Vagina (tissue), 2 donors: ENCODE data around the gene AK4. TPM values are rescaled to one million over a fixed set of nuclear protein-coding genes. Genes with fewer than 3 reads are reported as not detected.

Source experiments
- DNase-seq, 2 donors: peaks; one replicate each; pipeline ENCODE4 v3.0.0-alpha.2; 2017; ENCODE audit errors: extremely low spot score in 2 of 2
- H3K27ac ChIP-seq: fragments of 200-600 bp; sonication (generic); one replicate; pipeline ENCODE4 v1.5.1; 2019
- H3K27me3 ChIP-seq: fragments of 200-600 bp; sonication (generic); one replicate; pipeline ENCODE4 v1.5.1; 2019
- H3K36me3 ChIP-seq, 2 donors: fragments of 200-600 bp; sonication (generic); one replicate each; pipeline ENCODE4 v1.5.1; 2017 to 2019
- H3K4me1 ChIP-seq: fragments of 200-600 bp; sonication (generic); one replicate; pipeline ENCODE4 v1.5.1; 2019
- H3K4me3 ChIP-seq, 2 donors: fragments of 200-600 bp; sonication (generic); 1 replicate in 1 of 2; 2 replicates in 1 of 2; pipeline ENCODE4 v1.5.1; 2016 to 2019
- H3K9me3 ChIP-seq: fragments of 200-600 bp; sonication (generic); one replicate; pipeline ENCODE4 v1.5.1; 2019
- CTCF ChIP-seq, 3 experiments: fragments of 450-650 bp in 2 of 3; fragments of 200-600 bp in 1 of 3; sonication (generic) in 1 of 3; IDR thresholded peaks; one replicate each; pipeline ENCODE4 v1.5.1; 2017 to 2019; ENCODE audit warnings: antibody characterized with exemption in 3 of 3, mild to moderate bottlenecking in 2 of 3, moderate library complexity in 2 of 3
- POLR2A ChIP-seq, 2 donors: fragments of 450-650 bp; IDR thresholded peaks; one replicate each; pipeline ENCODE4 v1.6.1; 2017; ENCODE audit warnings: antibody characterized with exemption in 2 of 2, mild to moderate bottlenecking in 2 of 2, moderate library complexity in 2 of 2
- POLR2AphosphoS5 ChIP-seq, 2 donors: sonication (generic); formaldehyde crosslinking; IDR thresholded peaks; one replicate each; pipeline ENCODE4 v1.9.0; 2017; ENCODE audit warnings: antibody characterized with exemption in 2 of 2, mild to moderate bottlenecking in 2 of 2, low read depth in 1 of 2; ENCODE audit not compliant: insufficient read depth in 1 of 2
- intact Hi-C: fragments of 100-400 bp; cut with DNase I; formaldehyde crosslinking; loops from one replicate; pipeline ENCODE4 v1.15.1; 2023
- total RNA-seq: library from RNA; depleted of rRNA; stranded (reverse); fragments of >200 nt; gene quantifications from one replicate; pipeline ENCODE4 v1.2.3, GENCODE V29; 2016

The AK4 gene
- total RNA-seq, 1 donor from 2014 or later, result 22.1 TPM

DNA sequence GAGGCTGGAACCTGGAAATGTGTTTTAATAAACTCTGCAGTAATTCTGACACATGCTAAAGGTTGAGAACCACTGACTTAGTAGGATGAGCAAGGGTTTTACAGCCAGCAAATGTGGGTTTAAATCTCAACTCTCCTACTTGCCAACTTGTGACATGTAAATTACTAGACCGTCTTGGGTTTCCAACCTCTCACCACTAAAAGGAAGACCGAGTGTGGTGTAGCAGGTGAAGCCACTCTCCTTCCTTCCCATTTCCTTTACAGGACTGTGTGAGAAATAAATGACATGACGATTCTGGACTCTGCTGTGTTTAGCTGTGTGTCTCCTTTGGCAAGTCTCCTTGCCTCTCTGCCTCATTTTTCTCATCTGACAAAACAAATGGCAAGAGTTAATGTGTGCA is 111.8 kb downstream of the AK4 start:
- Histone ChIP-seq H3K27me3 (no peaks in the 10 kb centered on the region), H3K9me3 (no peaks in the 10 kb centered on the region), H3K36me3 (no peaks in the 10 kb centered on the region), H3K4me3 (no peak overlapping the region), H3K27ac (no peak overlapping the region), H3K4me1 (peaks cover 17% of the 10 kb centered on the region)
- TF ChIP-seq CTCF (IDR thresholded peaks at IDR 0.05) (no peak), POLR2A (IDR thresholded peaks at IDR 0.05) (no peak), POLR2AphosphoS5 (IDR thresholded peaks at IDR 0.05; ENCODE audit: insufficient read depth in 1 of 2, low read depth in 1 of 2) (no peak)
- no peak for DNase-seq
- intact Hi-C loops, result no loop called here

DNA sequence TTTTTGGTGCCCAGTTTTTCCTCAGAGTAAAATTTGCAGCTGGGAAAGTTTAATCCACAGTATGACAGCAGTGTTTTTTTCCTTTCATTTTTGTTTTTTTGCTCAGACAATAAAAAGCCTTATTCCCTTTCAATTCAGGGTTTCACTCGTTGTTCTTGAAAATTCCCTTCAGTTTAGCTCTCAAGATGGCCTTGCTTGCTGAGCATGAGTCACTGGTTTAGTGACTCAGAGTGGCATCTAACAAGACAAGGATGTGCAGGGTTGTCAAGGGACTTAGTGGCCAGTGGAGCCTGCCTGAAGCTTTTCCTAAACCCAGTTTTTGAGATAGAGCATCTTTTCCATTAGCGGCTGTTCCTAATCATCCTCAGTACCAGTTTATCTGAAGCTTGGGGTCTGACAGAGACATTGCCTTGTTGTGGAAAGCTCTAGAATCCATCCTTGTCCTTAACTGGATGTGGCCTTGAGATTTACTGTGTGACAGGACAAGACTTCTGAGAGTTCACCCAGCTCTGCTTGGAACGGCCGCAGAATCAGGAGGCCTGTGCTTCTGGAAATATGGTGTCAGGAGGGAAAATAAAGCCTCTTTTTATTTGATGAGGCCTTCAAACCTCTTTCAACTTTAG is 113.0 kb downstream of the AK4 start:
- no peaks in the 10 kb centered on the region for H3K9me3 ChIP-seq
- H3K27ac ChIP-seq, result no peak overlapping the region
- TF ChIP-seq POLR2AphosphoS5 (IDR thresholded peaks at IDR 0.05; ENCODE audit: insufficient read depth in 1 of 2, low read depth in 1 of 2) (no peak), CTCF (IDR thresholded peaks at IDR 0.05) (no peak), POLR2A (IDR thresholded peaks at IDR 0.05) (no peak)
- intact Hi-C loops, result no loop called here
- H3K4me1 ChIP-seq, result peaks cover 16% of the 10 kb centered on the region
- no peaks in the 10 kb centered on the region for H3K36me3 ChIP-seq
- H3K4me3 ChIP-seq, result no peak overlapping the region
- H3K27me3 ChIP-seq, result no peaks in the 10 kb centered on the region
- DNase-seq, result no peak

DNA sequence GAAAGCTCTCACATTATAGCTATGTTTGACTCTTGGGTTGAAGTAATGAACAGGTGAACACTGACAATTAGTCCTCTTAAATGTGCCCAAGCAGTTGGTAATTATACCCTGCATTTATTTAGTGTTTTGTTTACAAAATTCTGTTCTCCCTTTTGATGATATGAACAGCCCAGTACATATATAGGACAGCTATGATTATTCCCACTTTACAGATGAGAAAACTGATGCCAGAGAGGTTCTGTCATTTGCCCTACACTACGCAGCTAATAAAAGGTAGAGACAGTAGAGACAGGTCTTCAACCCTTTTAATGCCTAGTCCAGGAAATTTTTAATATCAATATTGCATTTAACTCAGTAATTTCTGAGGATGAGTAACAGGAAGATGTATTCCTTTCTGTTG is 115.3 kb downstream of the AK4 start:
- TF ChIP-seq CTCF (IDR thresholded peaks at IDR 0.05) (no peak), POLR2AphosphoS5 (IDR thresholded peaks at IDR 0.05; ENCODE audit: insufficient read depth in 1 of 2, low read depth in 1 of 2) (no peak), POLR2A (IDR thresholded peaks at IDR 0.05) (no peak)
- H3K27me3 ChIP-seq, result no peaks in the 10 kb centered on the region
- peaks cover 18% of the 10 kb centered on the region for H3K4me1 ChIP-seq
- H3K27ac ChIP-seq, result no peak overlapping the region
- no peaks in the 10 kb centered on the region for H3K36me3 ChIP-seq
- DNase-seq, result no peak
- intact Hi-C loops, result no loop called here
- no peaks in the 10 kb centered on the region for H3K9me3 ChIP-seq
- no peak overlapping the region for H3K4me3 ChIP-seq

DNA sequence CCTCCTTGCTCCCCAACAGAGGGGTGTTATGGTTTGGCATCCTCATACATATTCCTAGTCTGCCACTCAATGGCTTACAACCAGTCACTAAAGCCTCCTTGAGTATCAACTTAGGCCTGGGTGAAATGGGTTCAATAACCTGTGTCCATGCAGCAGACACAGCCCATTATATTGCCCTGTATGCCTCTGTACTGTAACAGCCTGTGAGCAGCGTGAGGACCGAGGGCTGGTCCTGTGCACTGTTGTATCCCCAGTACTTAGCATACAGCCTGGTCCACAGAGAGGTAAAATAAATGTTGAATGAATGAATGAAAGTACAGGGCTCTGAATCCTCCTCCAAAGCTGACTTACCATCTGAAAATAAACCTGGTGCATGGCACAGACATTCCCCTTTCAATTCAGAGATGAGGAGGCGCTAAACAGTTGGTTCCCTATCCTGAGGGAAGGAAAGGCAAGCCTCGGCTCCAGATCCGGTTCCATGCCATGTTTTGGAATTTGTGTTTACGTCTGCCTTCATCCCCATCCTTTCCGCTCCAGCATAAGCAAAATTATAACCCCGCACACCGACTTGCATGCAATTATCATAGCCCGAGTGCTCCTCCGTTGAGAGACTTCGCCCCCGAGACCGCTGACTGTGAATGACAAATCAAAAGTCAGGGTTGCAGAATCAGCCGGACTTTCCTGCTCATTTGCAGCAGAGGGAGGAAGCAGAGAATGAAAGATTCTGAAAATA is 116.4 kb downstream of the AK4 start:
- H3K4me1 ChIP-seq, result peaks cover 18% of the 10 kb centered on the region
- H3K9me3 ChIP-seq, result no peaks in the 10 kb centered on the region
- intact Hi-C loops, result no loop called here
- TF ChIP-seq POLR2AphosphoS5 (IDR thresholded peaks at IDR 0.05; ENCODE audit: insufficient read depth in 1 of 2, low read depth in 1 of 2) (no peak), POLR2A (IDR thresholded peaks at IDR 0.05) (no peak), CTCF (IDR thresholded peaks at IDR 0.05) (no peak)
- peak overlapping the region in 1 of 2 donors; percentile 41 for H3K4me3 ChIP-seq
- no peaks in the 10 kb centered on the region for H3K36me3 ChIP-seq
- H3K27ac ChIP-seq, result no peak overlapping the region
- no peaks in the 10 kb centered on the region for H3K27me3 ChIP-seq
- DNase-seq, result no peak

DNA sequence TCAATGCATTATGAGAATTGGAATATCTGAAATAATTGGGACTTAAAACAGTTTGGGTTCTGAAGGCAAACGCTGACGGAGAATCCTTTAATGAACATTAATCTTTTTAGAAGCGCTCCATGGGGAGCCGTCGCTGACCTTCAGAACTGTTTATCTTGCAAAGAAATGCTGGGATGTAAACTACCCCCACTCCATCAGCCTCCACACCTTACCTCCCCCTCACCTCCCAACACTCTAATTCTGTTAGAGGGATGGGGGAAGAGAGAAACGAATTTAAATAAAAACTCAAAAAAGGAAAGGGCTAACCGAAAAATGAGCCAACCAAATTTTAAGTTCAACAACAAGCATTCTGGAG is 117.3 kb downstream of the AK4 start:
- no peak for DNase-seq
- Histone ChIP-seq H3K4me1 (peaks cover 18% of the 10 kb centered on the region), H3K9me3 (no peaks in the 10 kb centered on the region), H3K4me3 (peak overlapping the region; percentile 41 to 49), H3K27ac (no peak overlapping the region), H3K27me3 (no peaks in the 10 kb centered on the region), H3K36me3 (no peaks in the 10 kb centered on the region)
- TF ChIP-seq POLR2AphosphoS5 (IDR thresholded peaks at IDR 0.05; ENCODE audit: insufficient read depth in 1 of 2, low read depth in 1 of 2) (no peak), CTCF (IDR thresholded peaks at IDR 0.05) (no peak), POLR2A (IDR thresholded peaks at IDR 0.05) (no peak)
- intact Hi-C loops, result no loop called here
